ENCODE results near the gene ADAMTS9.

- TF ChIP-seq CEBPB (IDR thresholded peaks at IDR 0.05): no peak
- TF ChIP-seq CTCF (IDR thresholded peaks at IDR 0.05): no peak
- no peak for TF ChIP-seq RFX5 (IDR thresholded peaks at IDR 0.05)
- TF ChIP-seq HES2 (IDR thresholded peaks at IDR 0.05): no peak
- TF ChIP-seq POLR2AphosphoS2 (conservative IDR thresholded peaks at IDR 0.05; ENCODE audit: low read length): no peak
These were observed 13.2 kb downstream of the ADAMTS9 start for GRCh38 chr3:64674591-64675076.
